ENCODE measurements around the gene LRRC9.
"Not testable (repeated sequence)": the region's sequence is repeated elsewhere in the genome, so short reads cannot be mapped to it uniquely, and the experiment has no call there.

LRRC9 gene

DNA sequence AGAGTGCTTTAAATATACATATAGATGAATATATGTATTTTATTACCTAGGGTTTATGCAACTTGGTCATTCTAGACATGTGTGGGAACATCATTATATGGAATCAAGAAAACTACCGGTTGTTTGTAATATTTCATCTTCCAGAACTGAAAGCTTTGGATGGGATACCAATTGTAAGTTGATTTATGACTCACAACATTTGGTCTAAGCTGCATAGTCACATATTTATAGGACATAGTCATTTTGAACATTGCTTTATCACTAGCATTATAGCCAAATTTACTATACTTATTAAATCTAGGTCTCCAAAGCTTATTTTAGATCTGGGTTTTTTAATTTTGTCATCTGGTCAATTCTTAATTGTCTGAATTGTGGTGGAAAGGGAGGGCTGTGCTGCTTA lies 88.1 kb downstream of the LRRC9 start:
- POLR2A ChIA-PET, result no interaction called here
- Histone ChIP-seq H3K9me3 (ENCODE audit: control insufficient read depth, insufficient read depth, low read depth, low read length) (no peaks in the 10 kb centered on the region), H3K36me3 (ENCODE audit: control insufficient read depth in 2 of 2, insufficient read depth in 1 of 2, low read length in 2 of 2) (no peaks in the 10 kb centered on the region), H3K4me1 (ENCODE audit: control insufficient read depth, insufficient read depth, low read length) (no peaks in the 10 kb centered on the region), H3K27ac (ENCODE audit: extremely low read depth, low read depth, low read length) (no peak overlapping the region), H3K4me3 (ENCODE audit: low read depth, low read length) (no peak overlapping the region)
- CTCF ChIA-PET, result interaction anchor here (1.5 kb wide), 1 partner anchor 43 kb away, joined by 4 read pairs; no protein-coding TSS in a partner anchor
- TF ChIP-seq ZNF350 (tag by site-specific recombination; IDR thresholded peaks at IDR 0.05) (no peak), ZNF707 (tag by site-specific recombination; IDR thresholded peaks at IDR 0.05) (no peak), ZNF211 (tag by site-specific recombination; IDR thresholded peaks at IDR 0.05; ENCODE audit: low read depth) (no peak), ZNF530 (tag by site-specific recombination; IDR thresholded peaks at IDR 0.05; ENCODE audit: low read depth) (no peak), ZNF544 (tag by site-specific recombination; IDR thresholded peaks at IDR 0.05) (no peak), ZNF133 (tag by site-specific recombination; IDR thresholded peaks at IDR 0.05) (no peak), ZNF391 (tag by site-specific recombination; IDR thresholded peaks at IDR 0.05; ENCODE audit: borderline replicate concordance, low read depth) (no peak), ZNF292 (tag by site-specific recombination; IDR thresholded peaks at IDR 0.05; ENCODE audit: borderline replicate concordance, low read depth) (no peak), ZNF791 (tag by site-specific recombination; IDR thresholded peaks at IDR 0.05) (no peak)
- TF ChIP-seq, protein P1, sequence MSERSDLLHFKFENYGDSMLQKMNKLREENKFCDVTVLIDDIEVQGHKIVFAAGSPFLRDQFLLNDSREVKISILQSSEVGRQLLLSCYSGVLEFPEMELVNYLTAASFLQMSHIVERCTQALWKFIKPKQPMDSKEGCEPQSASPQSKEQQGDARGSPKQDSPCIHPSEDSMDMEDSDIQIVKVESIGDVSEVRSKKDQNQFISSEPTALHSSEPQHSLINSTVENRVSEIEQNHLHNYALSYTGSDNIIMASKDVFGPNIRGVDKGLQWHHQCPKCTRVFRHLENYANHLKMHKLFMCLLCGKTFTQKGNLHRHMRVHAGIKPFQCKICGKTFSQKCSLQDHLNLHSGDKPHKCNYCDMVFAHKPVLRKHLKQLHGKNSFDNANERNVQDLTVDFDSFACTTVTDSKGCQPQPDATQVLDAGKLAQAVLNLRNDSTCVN (tag by site-specific recombination; optimal IDR thresholded peaks at IDR 0.05), result no peak
- TF ChIP-seq, protein P2, sequence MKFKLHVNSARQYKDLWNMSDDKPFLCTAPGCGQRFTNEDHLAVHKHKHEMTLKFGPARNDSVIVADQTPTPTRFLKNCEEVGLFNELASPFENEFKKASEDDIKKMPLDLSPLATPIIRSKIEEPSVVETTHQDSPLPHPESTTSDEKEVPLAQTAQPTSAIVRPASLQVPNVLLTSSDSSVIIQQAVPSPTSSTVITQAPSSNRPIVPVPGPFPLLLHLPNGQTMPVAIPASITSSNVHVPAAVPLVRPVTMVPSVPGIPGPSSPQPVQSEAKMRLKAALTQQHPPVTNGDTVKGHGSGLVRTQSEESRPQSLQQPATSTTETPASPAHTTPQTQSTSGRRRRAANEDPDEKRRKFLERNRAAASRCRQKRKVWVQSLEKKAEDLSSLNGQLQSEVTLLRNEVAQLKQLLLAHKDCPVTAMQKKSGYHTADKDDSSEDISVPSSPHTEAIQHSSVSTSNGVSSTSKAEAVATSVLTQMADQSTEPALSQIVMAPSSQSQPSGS (tag by site-specific recombination; IDR thresholded peaks at IDR 0.05; ENCODE audit: low read depth), result no peak

DNA sequence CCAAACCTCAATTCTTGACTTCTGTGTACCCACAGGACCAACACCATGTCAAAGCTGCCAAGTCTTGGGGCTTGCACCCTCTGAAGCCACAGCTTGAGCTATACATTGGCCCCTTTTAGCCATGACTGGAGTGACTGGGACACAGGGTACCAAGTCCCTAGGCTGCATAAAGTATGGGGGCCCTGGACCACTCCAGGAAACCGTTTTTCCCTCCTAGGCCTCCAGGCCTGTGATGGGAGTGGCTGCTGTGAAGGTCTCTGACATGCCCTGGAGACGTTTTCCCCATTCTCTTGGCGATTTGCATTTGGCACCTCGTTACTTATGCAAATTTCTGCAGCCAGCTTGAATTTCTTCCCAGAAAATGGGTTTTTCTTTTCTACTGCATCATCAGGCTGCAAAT lies 90.3 kb downstream of the LRRC9 start:
- H3K4me3 ChIP-seq (ENCODE audit: low read depth, low read length); H3K9me3 ChIP-seq (ENCODE audit: control insufficient read depth, insufficient read depth, low read depth, low read length); CTCF ChIA-PET; H3K27ac ChIP-seq (ENCODE audit: extremely low read depth, low read depth, low read length); H3K36me3 ChIP-seq (ENCODE audit: control insufficient read depth in 2 of 2, insufficient read depth in 1 of 2, low read length in 2 of 2); H3K4me1 ChIP-seq (ENCODE audit: control insufficient read depth, insufficient read depth, low read length); POLR2A ChIA-PET: not testable (repeated sequence)
- peak; percentile 87 for TF ChIP-seq ZNF585B (tag by site-specific recombination; IDR thresholded peaks at IDR 0.05)

DNA sequence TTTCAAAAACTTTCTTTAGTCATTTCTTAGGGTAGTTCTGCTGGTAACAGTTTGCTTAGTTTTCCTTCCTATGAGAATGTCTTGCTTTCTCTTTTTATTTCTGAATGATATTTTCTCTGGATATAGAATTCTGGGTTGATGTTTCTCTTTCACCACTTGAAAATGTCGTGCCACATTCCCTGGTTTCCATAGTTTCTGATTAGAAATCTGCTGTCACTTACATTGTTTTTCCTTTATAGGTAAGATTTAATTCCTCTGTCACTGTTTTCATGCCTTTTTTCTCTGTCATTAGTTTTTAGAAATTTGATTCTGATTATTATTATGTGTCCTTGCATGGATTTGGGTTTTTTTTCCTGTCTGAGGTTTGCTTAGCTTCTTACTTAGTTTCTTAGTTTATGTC lies 94.5 kb downstream of the LRRC9 start:
- no peaks in the 10 kb centered on the region; the same call in 1 of the 2 replicates for H3K9me3 ChIP-seq (ENCODE audit: control insufficient read depth, insufficient read depth, low read depth, low read length)
- H3K36me3 ChIP-seq (ENCODE audit: control insufficient read depth in 2 of 2, insufficient read depth in 1 of 2, low read length in 2 of 2), result no peaks in the 10 kb centered on the region
- no peak overlapping the region for H3K27ac ChIP-seq (ENCODE audit: extremely low read depth, low read depth, low read length)
- ChIA-PET POLR2A (no interaction called here), CTCF (no interaction called here)
- no peak for TF ChIP-seq ZNF585B (tag by site-specific recombination; IDR thresholded peaks at IDR 0.05)
- TF ChIP-seq ZNF707 (tag by site-specific recombination; IDR thresholded peaks at IDR 0.05), result no peak
- TF ChIP-seq GLIS2 (tag by site-specific recombination; IDR thresholded peaks at IDR 0.05), result no peak
- TF ChIP-seq ZNF248 (tag by site-specific recombination; IDR thresholded peaks at IDR 0.05), result no peak
- no peak for TF ChIP-seq ZFP69B (tag by site-specific recombination; IDR thresholded peaks at IDR 0.05)
- TF ChIP-seq MYNN (tag by site-specific recombination; IDR thresholded peaks at IDR 0.05; ENCODE audit: borderline replicate concordance), result no peak
- peak; percentile 68 for TF ChIP-seq SETDB1 (IDR thresholded peaks at IDR 0.05; ENCODE audit: insufficient read length, low read length)
- no peak for TF ChIP-seq YY1 (tag by site-specific recombination; IDR thresholded peaks at IDR 0.05)
- no peak for TF ChIP-seq FEZF1 (tag by site-specific recombination; IDR thresholded peaks at IDR 0.05)
- no peak for TF ChIP-seq EGR2 (tag by site-specific recombination; IDR thresholded peaks at IDR 0.05; ENCODE audit: low read depth)
- TF ChIP-seq PRDM1 (tag by site-specific recombination; IDR thresholded peaks at IDR 0.05), result peak; percentile 28; the same call in 1 of the 2 replicates
- peak; percentile 78; the same call in 1 of the 2 replicates for TF ChIP-seq TRIM28 (IDR thresholded peaks at IDR 0.05; ENCODE audit: borderline replicate concordance, low read length)
- no peak for TF ChIP-seq ZNF114 (tag by site-specific recombination; IDR thresholded peaks at IDR 0.05)
- TF ChIP-seq KLF7 (tag by site-specific recombination; IDR thresholded peaks at IDR 0.05; ENCODE audit: borderline replicate concordance), result no peak
- no peak overlapping the region for H3K4me3 ChIP-seq (ENCODE audit: low read depth, low read length)
- H3K4me1 ChIP-seq (ENCODE audit: control insufficient read depth, insufficient read depth, low read length), result no peaks in the 10 kb centered on the region
